Activated CD4-positive, alpha-beta T cell treated with anti-CD3 and anti-CD28 coated beads for 4 hours (primary cell): ENCODE measurements around the gene SIX1.

Experiments
- DNase-seq, 2 donors: peaks; one replicate each; pipeline ENCODE4 v3.0.0-alpha.2; 2020

Gene SIX1

GRCh38 chr14:60648934-60649874, at the start of gene SIX1:
TSS of gene SIX1 (minus strand) at chr14:60649477. CDS start at chr14:60649189, 288 bp downstream.
- no peak for DNase-seq

GRCh38 chr14:60695327-60695726, 46.0 kb upstream of the SIX1 start:
- DNase-seq, result no peak

- DNase-seq, result no peak
Measured at GRCh38 chr14:60691383-60692113, 42.3 kb upstream of the SIX1 start.

- no peak for DNase-seq
Measured at GRCh38 chr14:60686865-60687264, 37.6 kb upstream of the SIX1 start.

GRCh38 chr14:60684203-60684602, 34.9 kb upstream of the SIX1 start:
- no peak for DNase-seq

- DNase-seq, result no peak
Measured at GRCh38 chr14:60681271-60681670, 32.0 kb upstream of the SIX1 start.

- DNase-seq, result no peak
Measured at GRCh38 chr14:60680511-60680910, 31.2 kb upstream of the SIX1 start.

GRCh38 chr14:60679566-60680258, 30.4 kb upstream of the SIX1 start:
- no peak for DNase-seq

GRCh38 chr14:60677701-60678100, 28.4 kb upstream of the SIX1 start:
- no peak for DNase-seq

- no peak for DNase-seq
Measured at GRCh38 chr14:60670989-60671388, 21.7 kb upstream of the SIX1 start.

GRCh38 chr14:60668431-60669112, 19.3 kb upstream of the SIX1 start:
- no peak for DNase-seq

- no peak for DNase-seq
Measured at GRCh38 chr14:60665177-60665550, 15.9 kb upstream of the SIX1 start.

- no peak for DNase-seq
Measured at GRCh38 chr14:60662982-60663381, 13.7 kb upstream of the SIX1 start.

GRCh38 chr14:60661721-60662120, 12.4 kb upstream of the SIX1 start:
- no peak for DNase-seq

GRCh38 chr14:60658909-60659585, 9.8 kb upstream of the SIX1 start:
- DNase-seq, result no peak

- DNase-seq, result no peak
Measured at GRCh38 chr14:60658211-60658690, 9.0 kb upstream of the SIX1 start.

GRCh38 chr14:60657456-60658210, 8.4 kb upstream of the SIX1 start:
- DNase-seq, result no peak

- DNase-seq, result no peak
Measured at GRCh38 chr14:60656686-60657455, 7.6 kb upstream of the SIX1 start.

- no peak for DNase-seq
Measured at GRCh38 chr14:60655898-60656685, 6.8 kb upstream of the SIX1 start.
